GM18511 (cell line): ENCODE data around the gene ELF1.
"Not testable (repeated sequence)": the region's sequence is repeated elsewhere in the genome, so short reads cannot be mapped to it uniquely, and the experiment has no call there.

Source experiments
- ATAC-seq: cut with Tn5 transposase; IDR thresholded peaks from one replicate; pipeline ENCODE4 v1.9.1; 2021; ENCODE audit warnings: mild to moderate bottlenecking, moderate library complexity; ENCODE audit not compliant: unreplicated experiment

Gene ELF1

DNA sequence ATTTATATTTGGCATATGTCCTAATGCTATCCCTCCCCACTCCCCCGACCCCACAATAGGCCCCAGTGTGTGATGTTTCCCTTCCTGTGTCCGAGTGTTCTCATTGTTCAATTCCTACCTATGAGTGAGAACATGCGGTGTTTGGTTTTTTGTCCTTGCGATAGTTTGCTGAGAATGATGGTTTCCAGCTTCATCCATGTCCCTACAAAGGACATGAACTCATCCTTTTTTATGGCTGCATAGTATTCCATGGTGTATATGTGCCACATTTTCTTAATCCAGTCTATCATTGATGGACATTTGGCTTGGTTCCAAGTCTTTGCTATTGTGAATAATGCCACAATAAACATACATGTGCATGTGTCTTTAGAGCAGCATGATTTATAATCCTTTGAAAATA lies 23.3 kb upstream of the ELF1 start:
- ATAC-seq: not testable (repeated sequence)

DNA sequence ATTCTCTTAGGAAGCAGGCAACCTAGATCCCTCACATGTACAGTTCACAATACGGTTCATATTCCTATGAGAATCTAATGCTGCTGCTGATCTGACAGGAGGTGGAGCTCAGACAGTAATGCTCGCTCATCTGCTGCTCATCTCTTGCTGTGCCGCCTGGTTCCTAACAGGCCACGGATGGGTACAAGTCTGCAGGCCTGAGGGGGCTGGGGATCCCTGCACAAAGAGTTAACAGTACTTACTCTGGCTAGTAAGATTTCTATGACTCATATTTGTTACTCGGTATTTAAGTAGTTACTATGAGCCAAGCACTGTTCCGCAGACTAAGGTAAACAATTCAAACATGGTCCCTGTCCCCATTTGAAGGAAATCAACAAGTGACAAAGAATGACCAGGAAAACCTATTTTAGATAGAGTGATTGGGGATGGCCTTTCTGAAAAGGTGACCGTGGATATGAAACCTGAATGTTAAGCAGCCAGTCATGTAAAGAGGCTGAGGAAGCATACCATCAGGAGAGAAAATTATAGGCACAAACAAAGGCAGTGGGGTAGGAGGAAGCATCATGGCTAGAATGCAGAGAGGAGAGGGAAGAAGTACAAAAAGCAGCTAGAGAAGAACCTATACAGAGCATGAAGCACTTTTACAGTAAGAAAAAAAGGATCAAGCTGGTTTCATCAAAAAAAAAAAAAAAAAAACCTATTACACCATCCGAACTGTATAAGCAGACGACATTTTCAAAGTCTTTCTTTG lies 21.6 kb upstream of the ELF1 start:
- ATAC-seq: no peak

DNA sequence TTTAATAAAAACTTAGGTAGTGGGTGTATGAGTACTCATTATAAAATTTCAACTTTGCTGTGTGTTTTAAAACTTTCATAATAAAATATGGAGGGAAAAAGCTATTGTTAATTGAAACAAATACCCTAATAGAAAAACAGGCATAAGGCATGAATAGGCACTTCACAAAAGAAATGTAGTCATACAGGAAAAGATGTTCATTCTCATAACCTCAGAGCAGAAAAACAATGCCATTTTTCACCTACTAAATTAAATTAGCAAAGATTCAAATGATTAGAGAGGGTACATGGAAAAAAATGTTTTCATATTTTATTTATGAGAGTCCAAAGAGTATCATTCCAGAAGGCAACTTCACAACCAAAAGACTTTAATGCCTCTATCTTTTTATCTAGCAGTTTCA lies 20.6 kb upstream of the ELF1 start:
- ATAC-seq: no peak

DNA sequence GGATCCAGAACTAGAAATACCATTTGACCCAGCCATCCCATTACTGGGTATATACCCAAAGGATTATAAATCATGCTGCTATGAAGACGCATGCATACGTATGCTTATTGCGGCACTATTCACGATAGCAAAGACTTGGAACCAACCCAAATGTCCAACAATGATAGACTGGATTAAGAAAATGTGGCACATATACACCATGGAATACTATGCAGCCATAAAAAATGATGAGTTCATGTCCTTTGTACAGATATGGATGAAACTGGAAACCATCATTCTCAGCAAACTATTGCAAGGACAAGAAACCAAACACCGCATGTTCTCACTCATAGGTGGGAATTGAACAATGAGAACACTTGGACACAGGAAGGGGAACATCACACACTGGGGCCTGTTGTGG lies 17.4 kb upstream of the ELF1 start:
- ATAC-seq: not testable (repeated sequence)

DNA sequence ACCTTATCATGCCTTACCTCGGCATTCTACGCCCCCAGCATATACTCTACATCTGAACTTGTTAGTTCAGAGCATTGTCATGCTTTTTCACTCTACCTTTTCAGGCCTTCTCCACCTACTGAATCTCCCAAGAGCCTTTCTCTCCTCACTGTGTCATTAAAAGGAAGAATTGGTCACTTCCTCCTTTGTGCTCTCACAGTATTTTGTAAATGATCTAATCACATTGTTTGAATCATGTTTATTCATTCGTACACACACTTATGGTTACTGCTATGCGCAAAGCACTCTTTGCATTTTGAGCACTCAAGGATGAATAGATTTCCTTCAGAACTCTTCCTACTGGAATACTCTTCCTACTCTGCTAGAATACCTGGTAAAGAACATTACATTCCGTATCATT lies 15.8 kb upstream of the ELF1 start:
- ATAC-seq: no peak

DNA sequence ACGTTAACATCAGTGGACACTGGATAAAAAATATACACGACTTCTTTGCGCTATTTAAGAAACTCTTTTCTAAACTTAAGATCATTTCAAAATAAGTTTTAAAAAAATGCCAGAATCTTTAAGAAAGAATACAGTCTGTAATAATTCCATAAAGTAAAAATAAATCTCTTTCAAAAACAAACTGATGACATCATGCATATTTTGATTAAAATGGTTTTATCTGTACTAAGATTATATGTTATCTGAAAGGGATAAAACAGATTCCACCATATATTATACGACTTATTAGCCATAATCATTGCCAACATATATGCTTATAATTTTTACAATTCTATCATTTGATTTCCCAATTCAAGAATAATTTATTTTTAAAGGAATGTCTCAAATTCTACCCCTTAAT lies 15.3 kb upstream of the ELF1 start:
- ATAC-seq: no peak

DNA sequence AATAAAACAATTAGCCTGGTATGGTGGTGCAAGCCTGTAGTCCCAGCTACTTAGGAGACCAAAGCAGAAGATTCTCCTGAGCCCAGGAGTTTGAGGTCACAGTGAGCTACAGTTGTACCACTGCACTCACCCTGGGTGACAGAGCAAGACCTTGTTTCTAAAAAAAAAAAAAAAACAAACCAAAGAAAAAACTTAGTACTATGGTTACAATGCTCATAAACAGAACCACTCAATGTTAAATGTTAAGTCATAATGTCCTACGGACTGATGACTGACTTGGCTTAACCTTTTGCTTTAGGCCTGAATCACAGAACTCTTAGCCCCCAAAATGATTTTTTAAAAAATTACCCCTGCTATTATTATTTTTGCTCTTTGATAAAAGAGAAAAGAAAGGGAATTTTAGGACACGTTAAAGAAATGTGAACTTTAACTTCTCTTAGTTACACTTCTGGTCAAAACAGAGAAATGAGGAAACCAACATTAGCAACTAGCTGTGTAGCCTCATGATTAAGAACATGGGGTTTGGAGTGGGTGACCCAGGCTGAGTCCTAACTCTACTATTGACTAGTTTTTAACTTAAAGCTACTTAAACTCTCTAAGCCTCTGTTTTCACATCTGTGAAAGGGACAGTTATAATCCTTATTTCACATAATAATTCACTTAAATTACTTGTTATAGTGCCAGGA lies 13.7 kb upstream of the ELF1 start:
- no peak for ATAC-seq

DNA sequence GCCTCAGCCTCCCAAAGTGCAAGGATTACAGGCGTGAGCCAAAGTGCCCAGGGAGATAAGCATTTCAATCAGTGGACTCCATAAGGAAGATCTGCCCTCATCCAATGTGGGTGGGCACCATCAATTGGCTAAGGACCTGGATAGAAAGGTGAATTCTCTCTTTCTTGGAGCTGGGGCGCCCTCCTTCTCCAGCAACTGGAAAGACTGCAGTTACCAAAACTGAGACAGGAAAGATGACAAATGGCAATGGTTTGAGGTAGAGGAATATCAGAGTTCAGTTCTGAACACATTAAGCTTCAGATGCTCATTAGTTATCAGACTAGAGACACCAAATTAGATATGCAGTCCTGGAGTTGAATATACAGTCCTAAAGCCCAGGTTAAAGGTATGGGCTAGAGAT lies 10.5 kb upstream of the ELF1 start:
- no peak for ATAC-seq

DNA sequence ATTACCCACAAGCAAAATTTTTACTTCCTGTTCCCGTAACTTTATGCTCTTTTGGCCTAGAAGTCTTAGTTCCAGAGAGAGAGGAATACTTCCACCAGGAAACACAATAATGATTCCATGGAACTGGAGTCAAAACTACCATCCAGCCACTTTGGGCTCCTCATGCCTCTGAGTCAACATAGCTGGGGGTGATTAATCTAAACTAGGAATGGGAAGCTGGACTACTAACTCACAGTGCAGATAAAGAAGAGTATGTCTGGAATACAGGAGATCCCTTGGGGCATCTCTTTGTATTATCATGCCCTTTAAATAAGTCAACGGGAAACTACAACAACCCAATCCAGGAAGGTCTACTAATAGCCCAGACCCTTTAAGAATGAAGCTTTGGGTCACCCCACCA lies 8.9 kb upstream of the ELF1 start:
- no peak for ATAC-seq

DNA sequence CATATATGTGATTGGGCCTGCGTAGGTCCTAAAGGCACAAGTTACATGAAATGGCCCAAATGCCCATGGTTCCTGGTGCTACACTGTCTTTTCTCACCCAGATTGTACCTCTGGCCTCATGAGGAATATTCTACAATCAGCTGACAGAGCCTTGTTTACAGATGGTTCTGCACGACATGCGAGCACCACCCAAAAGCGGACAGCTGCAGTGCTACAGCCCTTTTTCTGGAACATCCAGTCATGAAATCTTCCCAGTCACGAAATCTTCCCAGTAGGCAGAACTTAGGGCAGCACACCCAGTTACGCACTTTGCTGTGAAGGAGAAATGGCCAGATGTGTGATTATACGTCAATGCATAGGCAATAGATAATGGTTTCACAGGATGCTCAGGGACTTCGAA lies 7.7 kb upstream of the ELF1 start:
- ATAC-seq: no peak

DNA sequence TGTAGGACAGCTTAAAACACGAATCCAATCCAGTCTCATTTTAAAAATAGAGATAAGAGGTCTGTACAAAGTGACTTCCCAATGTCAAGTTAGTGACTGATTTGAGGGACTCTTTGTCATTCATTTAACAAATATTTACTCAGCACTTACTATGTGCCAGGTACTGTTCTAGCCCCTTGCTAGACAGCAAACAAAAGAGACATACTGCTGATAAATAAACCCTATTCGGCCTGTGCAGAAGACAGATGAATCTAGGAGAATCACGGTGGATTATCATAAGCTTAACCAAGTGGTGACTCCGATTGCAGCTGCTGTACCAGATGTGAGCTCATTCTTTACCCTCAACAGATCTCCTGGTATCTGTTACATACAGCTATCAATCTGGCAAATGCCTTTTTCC lies 6.4 kb upstream of the ELF1 start:
- no peak for ATAC-seq

DNA sequence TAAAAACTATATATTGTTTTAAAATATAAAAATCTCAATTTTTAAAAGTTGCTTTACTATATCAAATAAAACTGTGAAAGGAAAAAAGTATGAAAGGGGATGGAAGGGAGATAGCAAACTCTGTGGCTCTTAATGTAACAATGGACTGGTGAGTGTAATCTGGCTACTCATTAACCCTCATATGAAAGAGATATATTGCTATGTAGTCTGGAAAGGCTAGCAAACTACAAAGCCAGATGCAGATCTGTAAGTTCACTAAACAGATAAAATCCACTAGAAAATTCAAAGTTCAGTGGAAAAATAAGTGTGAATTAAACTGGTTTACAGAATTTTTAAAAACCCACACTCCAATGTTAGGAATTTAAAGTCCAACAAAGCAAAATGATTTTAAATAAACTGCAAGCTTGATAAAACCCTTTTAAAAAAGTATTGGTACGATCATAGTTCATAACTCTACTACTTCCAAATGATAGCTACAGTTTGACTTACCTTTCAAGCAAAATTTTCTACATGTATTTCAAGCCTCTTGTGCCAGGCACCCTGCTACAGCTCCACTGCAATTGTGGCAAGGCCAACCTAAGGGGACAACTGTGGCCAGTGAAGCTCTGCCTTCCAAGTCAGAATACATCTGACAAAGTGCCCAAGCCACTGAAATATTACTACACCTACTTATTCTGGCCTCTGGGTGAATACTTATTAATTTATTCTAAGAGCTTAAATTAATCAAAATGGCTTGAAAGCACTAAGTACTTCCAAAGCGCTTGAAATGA lies 647 bp upstream of the ELF1 start:
- peak; percentile 58 for ATAC-seq

DNA sequence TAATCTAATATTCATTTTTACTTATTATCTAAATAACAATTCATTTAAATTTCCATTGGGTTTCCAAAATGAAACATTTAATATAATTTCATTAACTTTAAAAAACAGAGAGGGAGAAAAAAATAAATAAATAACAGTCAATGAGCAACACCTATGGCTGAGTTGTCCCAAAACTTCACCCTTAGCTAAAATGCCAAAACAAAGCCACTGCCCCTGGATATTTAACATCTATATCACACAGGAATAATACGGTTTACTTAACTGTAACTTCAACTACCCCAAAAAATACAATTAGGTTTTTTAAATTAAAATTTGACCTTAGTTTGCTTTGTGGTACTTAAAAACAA lies 541 bp downstream of the ELF1 start:
- ATAC-seq: no peak

DNA sequence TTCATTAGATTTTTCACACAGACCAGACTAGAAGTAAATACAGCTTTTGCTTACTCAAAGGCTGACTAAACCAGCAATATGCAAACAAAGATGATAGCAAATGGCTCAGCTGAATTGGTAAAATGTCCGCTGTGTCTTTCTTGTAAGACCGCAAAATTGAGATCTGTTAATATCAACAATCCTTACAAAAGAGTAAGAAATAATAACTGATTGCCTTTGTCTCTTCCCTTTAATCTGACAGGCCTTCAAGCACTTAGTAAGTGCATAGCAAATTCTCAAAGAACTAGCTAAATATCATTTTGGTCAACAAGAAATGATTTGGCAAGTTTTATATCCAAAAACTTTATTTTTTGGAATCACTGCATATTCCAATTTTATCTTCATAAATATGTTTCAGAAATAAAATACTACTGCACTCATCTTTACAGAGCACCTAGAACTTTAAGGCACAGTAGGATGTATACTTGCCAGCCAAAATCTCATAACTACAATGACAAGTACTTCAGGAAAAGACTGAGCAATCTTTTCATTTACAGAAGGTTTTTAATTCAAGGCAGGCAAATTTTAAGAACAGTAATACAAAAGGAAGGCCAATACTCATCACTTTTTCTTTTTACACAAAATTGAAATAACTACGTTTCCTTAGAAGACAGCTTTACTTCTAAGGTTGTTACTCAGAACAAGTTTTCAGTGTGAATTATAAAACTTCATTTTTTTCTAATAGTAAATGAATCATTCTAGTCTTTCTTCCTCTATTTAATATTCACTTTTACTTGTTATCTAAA lies 1.1 kb downstream of the ELF1 start:
- ATAC-seq: no peak

DNA sequence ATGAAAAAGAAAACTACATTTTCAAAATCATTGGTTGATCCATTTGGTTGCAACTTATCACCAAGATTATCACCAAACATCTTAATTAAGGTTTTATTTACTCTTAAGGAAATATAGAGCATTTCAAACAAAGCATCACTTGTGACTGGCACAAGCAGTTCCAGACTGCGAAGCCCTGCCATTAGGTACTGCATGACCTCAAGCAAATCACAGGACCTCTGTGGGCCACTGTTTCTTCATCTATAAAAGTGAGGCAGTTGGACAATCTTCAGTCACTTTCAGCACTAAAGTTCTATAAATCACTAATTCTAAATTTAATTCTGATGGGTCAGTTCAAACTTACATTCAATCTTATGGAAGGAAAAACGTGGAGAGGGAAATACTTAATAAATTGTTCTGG lies 2.0 kb downstream of the ELF1 start:
- ATAC-seq: no peak

DNA sequence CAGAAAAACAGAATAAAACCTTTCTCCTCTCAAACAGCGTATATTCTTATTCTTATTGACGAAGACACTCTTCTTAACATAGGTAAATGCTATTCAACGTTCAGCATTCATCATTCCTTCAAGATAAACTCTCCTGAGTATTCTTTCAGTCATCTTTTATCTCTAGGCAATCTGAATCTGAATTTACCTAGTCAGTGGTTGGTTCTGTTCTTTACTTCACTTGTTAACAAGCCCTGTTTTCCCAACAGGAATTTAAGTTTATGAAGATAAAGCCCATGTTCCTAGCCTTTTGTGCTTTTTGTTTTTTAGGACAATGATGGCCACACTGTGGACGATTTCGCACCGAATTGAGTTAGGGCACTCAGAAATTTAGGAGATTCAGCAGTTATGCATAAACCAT lies 3.2 kb downstream of the ELF1 start:
- no peak for ATAC-seq

DNA sequence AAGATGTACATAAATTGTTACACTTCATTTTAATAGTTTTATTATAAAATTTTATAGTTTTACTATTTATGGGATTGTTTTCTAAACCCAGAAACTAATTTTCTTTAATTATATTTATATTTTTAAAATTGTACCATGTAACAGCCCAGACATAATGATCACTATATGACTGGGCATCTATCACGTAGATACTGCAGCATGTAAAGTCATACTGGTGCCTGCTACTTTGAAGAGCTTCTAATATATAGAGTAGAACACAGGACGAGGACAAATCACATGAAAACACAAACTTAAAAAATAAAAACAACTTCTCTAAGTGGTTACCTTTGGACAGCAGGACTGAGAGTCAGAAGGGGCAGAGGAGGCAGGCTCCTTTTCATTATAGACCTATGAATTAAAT lies 5.3 kb downstream of the ELF1 start:
- ATAC-seq: no peak

DNA sequence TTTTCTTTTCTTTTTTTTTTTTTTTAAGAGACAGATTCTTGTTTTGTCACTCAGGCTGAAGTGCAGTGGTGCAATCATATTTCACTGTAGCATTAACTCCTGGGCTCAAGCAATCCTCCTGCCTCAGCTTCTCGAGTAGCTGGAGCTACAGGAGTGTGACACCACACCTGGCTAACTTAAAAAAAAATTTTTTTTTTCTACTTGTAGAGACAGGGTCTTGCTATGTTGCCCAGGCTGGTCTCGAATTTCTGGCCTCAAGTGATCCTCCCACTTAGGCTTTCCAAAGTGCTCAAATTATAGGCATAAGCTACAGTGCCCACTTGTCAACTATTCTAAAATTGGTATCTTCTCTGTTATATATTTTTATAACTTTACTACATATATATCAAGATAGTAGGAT lies 6.6 kb downstream of the ELF1 start:
- ATAC-seq: no peak

DNA sequence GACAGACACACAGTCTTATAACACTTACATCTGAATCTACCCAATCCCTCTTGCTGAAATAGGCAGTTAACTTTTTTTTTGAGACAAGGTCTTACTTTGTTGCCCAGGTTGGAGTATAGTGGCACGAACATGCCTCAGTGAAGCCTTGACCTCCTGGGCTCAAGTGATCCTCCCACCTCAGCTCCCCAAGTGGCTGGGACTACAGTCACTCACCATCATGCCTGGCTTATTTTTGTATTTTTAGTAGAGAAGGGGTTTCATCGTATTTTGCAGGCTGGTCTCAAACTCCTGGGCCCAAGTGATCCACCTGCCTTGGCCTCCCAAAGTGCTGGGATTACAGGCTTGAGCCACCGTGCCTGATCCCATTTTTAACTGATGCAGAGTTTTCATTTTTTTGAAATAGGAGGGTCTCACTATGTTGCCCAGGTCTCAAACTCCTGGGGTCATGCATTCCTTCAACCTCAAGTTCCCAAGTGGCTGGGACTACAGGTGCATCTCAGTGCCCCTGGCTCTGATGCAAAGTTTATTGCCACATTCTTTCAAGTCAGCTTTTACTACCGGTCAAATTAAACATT lies 7.6 kb downstream of the ELF1 start:
- ATAC-seq: no peak

DNA sequence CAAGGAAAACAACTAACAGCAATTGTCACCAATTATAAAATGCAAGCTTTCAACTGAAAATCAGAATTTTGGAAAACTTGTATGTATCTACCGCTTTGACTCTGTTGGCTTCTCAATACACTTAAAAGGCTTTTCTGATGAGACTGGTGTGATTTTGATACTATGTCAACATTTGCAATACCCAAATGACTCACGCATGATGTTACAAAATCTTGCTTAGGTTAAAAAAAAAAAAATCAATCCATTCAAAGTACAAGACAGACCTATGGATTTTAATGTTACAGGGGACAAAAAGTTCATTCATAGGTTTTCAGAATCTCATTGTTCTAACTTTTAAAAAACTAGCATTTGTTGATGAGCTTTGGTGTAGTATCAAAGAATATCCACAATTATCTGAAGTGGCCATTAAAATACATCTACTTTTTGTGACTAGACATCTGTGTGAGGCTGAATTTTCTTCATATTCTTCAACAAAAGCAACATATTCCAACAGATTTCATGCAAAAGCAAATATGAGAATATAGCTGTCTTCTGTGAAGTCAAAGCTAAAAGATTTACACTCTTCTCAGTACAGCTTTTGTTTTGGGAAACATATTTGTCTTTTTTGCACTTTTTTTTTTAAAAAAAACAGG lies 10.7 kb downstream of the ELF1 start:
- ATAC-seq: no peak

DNA sequence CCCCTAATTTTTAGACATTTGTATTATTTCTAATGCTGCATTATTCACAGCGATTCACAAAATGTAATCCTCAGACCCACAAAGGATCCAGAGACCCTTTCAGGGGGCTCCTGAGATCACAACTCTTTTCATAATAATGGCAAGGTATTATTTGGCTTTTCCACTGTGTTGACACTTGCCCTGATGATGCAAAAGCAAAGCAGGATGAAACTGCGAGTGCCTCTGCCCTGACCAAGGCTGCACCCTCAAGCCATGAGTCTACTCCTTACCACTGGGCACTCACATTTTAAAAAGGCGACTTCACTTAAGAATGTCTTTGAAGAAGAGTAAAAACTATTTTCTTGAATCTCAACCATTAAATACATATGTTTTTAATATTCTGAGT lies 11.4 kb downstream of the ELF1 start:
- ATAC-seq: no peak
